ENCODE results near the gene ARHGAP22. TPM values are rescaled to one million over a fixed set of nuclear protein-coding genes. Genes with fewer than 3 reads are reported as not detected.

Gene ARHGAP22
- total and polyA plus RNA-seq, 2 donors: 5.5 to 8.5 TPM

DNA sequence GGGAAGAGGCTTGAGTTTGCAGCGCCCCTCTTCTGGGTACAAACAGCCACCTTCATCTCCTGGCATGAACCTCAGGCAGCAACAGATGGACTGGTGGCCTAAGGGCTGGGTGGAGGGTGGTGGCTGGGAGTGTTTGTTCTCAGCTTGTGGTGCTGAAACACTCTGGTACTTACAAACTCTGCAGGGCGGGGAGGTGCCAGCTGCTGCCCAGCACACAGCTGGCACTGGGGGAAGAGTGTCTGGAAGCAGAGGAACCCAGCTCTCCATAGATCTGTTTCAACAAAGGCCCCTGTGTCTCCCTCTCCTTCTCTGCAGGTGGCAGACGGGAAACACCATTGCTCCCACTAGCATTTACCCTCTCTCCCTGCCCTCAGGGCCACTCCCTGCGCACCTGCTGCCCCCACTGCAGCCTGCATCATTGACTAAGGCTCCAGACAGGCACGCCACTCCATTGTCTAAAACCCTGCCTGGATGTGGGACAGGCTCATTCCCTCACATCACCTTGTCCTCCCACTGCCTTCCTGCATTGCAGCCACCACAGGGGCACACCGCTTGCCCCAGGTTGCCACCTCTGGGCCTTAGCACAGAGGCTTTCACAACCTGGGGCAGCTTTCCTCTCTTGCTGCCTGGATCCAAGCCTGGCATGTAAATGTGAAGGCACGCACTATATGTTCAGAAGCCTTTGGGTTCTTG, 6.5 kb downstream of the ARHGAP22 start:
- H3K9me3 ChIP-seq (ENCODE audit: control insufficient read depth in 2 of 2, insufficient read depth in 1 of 2, low read length in 1 of 2): no peaks in the 10 kb centered on the region
- H3K4me3 ChIP-seq (ENCODE audit: low read length in 2 of 2): no peak overlapping the region
- no peaks in the 10 kb centered on the region for H3K4me1 ChIP-seq (ENCODE audit: control insufficient read depth in 2 of 2, insufficient read depth in 2 of 2, low read length in 2 of 2)
- no peak overlapping the region for H3K27ac ChIP-seq (ENCODE audit: low read depth in 1 of 2, low read length in 1 of 2)
- peaks cover 0 to 5% of the 10 kb centered on the region in 2 donors for H3K27me3 ChIP-seq (ENCODE audit: control insufficient read depth in 2 of 2, insufficient read depth in 1 of 2, low read length in 1 of 2)
- H3K36me3 ChIP-seq (ENCODE audit: control insufficient read depth in 2 of 2, insufficient read depth in 2 of 2, low read length in 1 of 2): no peaks in the 10 kb centered on the region
- no peak for DNase-seq (ENCODE audit: low read depth in 6 of 9, low spot score in 9 of 9)
- WGBS: 89% methylated on average over 7 of the region's 7 CpGs

DNA sequence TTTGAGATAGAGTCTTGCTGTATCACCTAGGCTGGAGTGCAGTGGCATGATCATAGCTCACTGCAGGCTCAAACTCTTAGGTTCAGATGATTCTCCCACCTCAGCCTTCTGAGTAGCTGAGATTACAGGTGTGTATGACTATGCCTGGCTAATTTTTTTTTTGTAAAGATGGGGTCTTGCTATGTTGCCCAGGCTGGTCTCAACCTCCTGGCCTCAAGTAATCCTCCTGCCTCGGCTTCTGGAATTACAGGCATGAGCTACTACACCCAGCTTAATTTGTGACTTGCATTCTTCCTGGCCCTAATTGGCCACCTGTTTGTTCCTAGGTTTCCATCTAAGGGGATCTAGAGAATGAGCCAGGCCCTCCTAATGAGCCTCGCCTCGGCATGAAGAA, 9.3 kb downstream of the ARHGAP22 start:
- Histone ChIP-seq H3K4me3 (ENCODE audit: low read length in 2 of 2) (no peak overlapping the region), H3K9me3 (ENCODE audit: control insufficient read depth in 2 of 2, insufficient read depth in 1 of 2, low read length in 1 of 2) (no peaks in the 10 kb centered on the region), H3K36me3 (ENCODE audit: control insufficient read depth in 2 of 2, insufficient read depth in 2 of 2, low read length in 1 of 2) (no peaks in the 10 kb centered on the region), H3K4me1 (ENCODE audit: control insufficient read depth in 2 of 2, insufficient read depth in 2 of 2, low read length in 2 of 2) (no peaks in the 10 kb centered on the region), H3K27ac (ENCODE audit: low read depth in 1 of 2, low read length in 1 of 2) (no peak overlapping the region), H3K27me3 (ENCODE audit: control insufficient read depth in 2 of 2, insufficient read depth in 1 of 2, low read length in 1 of 2) (no peaks in the 10 kb centered on the region)
- 98% methylated on average over 3 of the region's 3 CpGs for WGBS
- no peak for DNase-seq (ENCODE audit: low read depth in 6 of 9, low spot score in 9 of 9)

DNA sequence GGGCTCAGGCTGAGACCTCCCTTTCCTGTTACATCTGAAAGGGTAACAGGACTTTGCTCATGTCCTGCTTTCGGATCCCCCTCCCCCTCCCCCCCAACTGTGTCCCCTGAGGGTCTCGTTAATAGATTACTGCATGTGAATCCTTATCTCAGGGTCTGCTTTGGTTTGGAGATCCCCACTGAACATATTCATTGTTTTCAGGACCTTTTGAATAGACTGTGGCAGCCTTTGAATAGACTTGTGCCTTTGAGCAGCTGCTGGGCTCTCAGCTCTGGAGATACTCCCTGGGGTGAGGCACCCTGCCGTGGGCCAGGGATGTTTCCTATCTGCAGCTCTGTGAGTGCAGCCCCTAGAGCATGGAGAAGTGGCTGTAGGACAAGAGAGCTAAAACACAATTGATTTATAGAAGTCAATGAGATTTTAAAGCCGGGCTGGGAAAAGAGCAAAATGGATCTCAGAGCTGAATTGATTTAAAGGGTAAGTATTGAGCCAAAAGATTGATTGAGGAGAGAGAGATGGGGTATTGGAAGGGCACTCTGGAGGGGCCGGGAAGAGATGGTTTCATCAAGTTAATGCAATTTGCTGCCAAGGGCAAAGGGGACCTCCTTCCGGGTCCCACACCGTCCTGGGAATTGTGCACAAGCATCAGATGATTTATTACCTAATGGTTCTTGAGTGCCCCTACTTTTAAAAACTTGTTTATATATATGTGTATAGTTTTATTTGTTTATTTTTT, 9.9 kb downstream of the ARHGAP22 start:
- no peak overlapping the region for H3K27ac ChIP-seq (ENCODE audit: low read depth in 1 of 2, low read length in 1 of 2)
- DNase-seq (ENCODE audit: low read depth in 6 of 9, low spot score in 9 of 9): no peak
- no peaks in the 10 kb centered on the region for H3K27me3 ChIP-seq (ENCODE audit: control insufficient read depth in 2 of 2, insufficient read depth in 1 of 2, low read length in 1 of 2)
- 94% methylated on average over 7 of the region's 7 CpGs for WGBS
- H3K4me1 ChIP-seq (ENCODE audit: control insufficient read depth in 2 of 2, insufficient read depth in 2 of 2, low read length in 2 of 2): no peaks in the 10 kb centered on the region
- no peaks in the 10 kb centered on the region for H3K36me3 ChIP-seq (ENCODE audit: control insufficient read depth in 2 of 2, insufficient read depth in 2 of 2, low read length in 1 of 2)
- H3K9me3 ChIP-seq (ENCODE audit: control insufficient read depth in 2 of 2, insufficient read depth in 1 of 2, low read length in 1 of 2): no peaks in the 10 kb centered on the region
- H3K4me3 ChIP-seq (ENCODE audit: low read length in 2 of 2): no peak overlapping the region

DNA sequence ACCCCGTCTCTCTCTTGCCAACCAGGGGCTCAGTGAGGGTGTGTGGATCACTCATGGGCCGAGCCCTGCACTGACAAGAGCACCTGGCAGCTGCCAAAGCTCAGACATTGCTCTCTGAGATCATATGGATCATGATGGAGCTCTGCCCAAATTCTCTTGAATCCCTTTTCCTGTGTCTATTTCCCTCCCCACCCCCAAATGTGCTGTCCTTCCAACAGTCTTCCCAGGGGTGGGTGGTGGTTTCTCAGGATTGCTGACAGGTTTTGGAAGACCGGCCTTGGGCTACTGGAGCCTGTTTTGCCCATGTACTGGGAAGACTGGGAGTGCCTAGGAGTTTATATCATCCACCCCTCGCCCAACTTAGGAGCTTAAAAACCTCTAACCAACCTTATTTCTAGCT, 10.5 kb downstream of the ARHGAP22 start:
- H3K4me3 ChIP-seq (ENCODE audit: low read length in 2 of 2): no peak overlapping the region
- WGBS: 91% methylated on average over 4 of the region's 4 CpGs
- H3K4me1 ChIP-seq (ENCODE audit: control insufficient read depth in 2 of 2, insufficient read depth in 2 of 2, low read length in 2 of 2): no peaks in the 10 kb centered on the region
- no peaks in the 10 kb centered on the region for H3K27me3 ChIP-seq (ENCODE audit: control insufficient read depth in 2 of 2, insufficient read depth in 1 of 2, low read length in 1 of 2)
- H3K9me3 ChIP-seq (ENCODE audit: control insufficient read depth in 2 of 2, insufficient read depth in 1 of 2, low read length in 1 of 2): no peaks in the 10 kb centered on the region
- H3K27ac ChIP-seq (ENCODE audit: low read depth in 1 of 2, low read length in 1 of 2): no peak overlapping the region
- no peaks in the 10 kb centered on the region for H3K36me3 ChIP-seq (ENCODE audit: control insufficient read depth in 2 of 2, insufficient read depth in 2 of 2, low read length in 1 of 2)
- no peak for DNase-seq (ENCODE audit: low read depth in 6 of 9, low spot score in 9 of 9)

DNA sequence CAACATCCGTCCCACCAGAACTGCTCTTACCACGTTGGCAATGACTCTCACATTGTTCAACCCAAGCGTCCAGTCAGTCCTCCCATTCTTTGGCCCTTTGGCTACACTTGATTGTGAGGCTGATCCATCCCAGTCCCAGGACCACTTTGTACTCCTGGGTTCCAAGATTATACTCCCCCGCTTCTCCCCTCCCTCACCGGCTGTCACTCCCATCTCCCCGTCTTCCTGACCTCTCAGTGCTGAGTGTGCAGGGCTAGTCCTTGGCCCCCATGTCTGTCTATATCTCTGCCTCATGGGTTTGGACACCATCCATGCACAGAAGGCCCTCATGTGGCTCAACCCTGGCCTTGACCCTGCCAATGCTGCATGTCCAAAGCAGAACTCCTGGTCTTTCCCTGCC, 12.5 kb downstream of the ARHGAP22 start:
- no peak overlapping the region for H3K27ac ChIP-seq (ENCODE audit: low read depth in 1 of 2, low read length in 1 of 2)
- no peak for DNase-seq (ENCODE audit: low read depth in 6 of 9, low spot score in 9 of 9)
- H3K4me3 ChIP-seq (ENCODE audit: low read length in 2 of 2): no peak overlapping the region
- no peaks in the 10 kb centered on the region for H3K27me3 ChIP-seq (ENCODE audit: control insufficient read depth in 2 of 2, insufficient read depth in 1 of 2, low read length in 1 of 2)
- H3K36me3 ChIP-seq (ENCODE audit: control insufficient read depth in 2 of 2, insufficient read depth in 2 of 2, low read length in 1 of 2): no peaks in the 10 kb centered on the region
- no peaks in the 10 kb centered on the region for H3K4me1 ChIP-seq (ENCODE audit: control insufficient read depth in 2 of 2, insufficient read depth in 2 of 2, low read length in 2 of 2)
- 94% methylated on average over 6 of the region's 6 CpGs for WGBS
- no peaks in the 10 kb centered on the region for H3K9me3 ChIP-seq (ENCODE audit: control insufficient read depth in 2 of 2, insufficient read depth in 1 of 2, low read length in 1 of 2)

DNA sequence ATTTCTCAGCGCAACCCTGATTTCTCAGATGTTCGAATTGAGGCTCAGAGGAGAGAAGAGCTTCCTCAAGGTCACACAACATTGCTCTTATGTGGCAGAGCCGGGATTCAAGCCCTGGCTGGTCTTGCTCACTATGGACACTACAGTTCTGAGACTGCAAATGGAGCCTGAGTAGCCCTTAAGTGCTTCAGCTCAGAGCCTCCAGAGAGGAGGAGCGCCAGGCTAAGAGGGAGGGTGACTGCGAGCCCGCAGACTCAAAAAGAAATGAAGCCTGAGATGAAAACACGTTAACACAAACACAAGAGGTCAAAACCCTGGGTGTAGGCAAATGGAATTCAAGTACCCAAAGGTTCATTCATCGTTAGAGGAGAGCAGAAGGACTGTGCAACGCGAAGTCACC, 13.9 kb downstream of the ARHGAP22 start:
- no peak for DNase-seq (ENCODE audit: low read depth in 6 of 9, low spot score in 9 of 9)
- Histone ChIP-seq H3K9me3 (ENCODE audit: control insufficient read depth in 2 of 2, insufficient read depth in 1 of 2, low read length in 1 of 2) (no peaks in the 10 kb centered on the region), H3K4me3 (ENCODE audit: low read length in 2 of 2) (no peak overlapping the region), H3K4me1 (ENCODE audit: control insufficient read depth in 2 of 2, insufficient read depth in 2 of 2, low read length in 2 of 2) (no peaks in the 10 kb centered on the region), H3K36me3 (ENCODE audit: control insufficient read depth in 2 of 2, insufficient read depth in 2 of 2, low read length in 1 of 2) (no peaks in the 10 kb centered on the region), H3K27me3 (ENCODE audit: control insufficient read depth in 2 of 2, insufficient read depth in 1 of 2, low read length in 1 of 2) (no peaks in the 10 kb centered on the region), H3K27ac (ENCODE audit: low read depth in 1 of 2, low read length in 1 of 2) (no peak overlapping the region)
- WGBS: 98% methylated on average over 10 of the region's 10 CpGs

DNA sequence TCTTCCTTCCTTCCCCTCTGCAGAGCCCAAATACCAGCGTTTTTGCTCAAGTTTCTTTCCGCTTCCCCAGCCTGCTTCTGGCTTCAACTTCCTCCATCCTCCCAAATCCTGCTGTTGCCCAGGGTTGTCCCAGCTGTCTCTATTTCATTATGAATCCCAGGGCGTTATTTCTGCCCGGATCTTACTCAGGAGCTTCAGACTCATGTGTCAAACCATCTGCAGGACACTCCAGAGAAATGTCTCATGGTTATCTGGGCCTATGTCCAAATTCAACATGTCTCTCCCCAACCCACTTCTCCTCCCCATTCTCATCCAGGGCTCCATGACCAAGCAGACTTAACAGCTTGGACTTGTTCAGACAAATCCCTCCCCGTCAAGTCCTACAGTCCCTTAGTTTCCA, 15.6 kb downstream of the ARHGAP22 start:
- Histone ChIP-seq H3K36me3 (ENCODE audit: control insufficient read depth in 2 of 2, insufficient read depth in 2 of 2, low read length in 1 of 2) (no peaks in the 10 kb centered on the region), H3K27ac (ENCODE audit: low read depth in 1 of 2, low read length in 1 of 2) (no peak overlapping the region), H3K27me3 (ENCODE audit: control insufficient read depth in 2 of 2, insufficient read depth in 1 of 2, low read length in 1 of 2) (no peaks in the 10 kb centered on the region), H3K4me1 (ENCODE audit: control insufficient read depth in 2 of 2, insufficient read depth in 2 of 2, low read length in 2 of 2) (no peaks in the 10 kb centered on the region), H3K4me3 (ENCODE audit: low read length in 2 of 2) (no peak overlapping the region), H3K9me3 (ENCODE audit: control insufficient read depth in 2 of 2, insufficient read depth in 1 of 2, low read length in 1 of 2) (peaks cover 0 to 8% of the 10 kb centered on the region in 2 donors)
- DNase-seq (ENCODE audit: low read depth in 6 of 9, low spot score in 9 of 9): no peak
- WGBS: 86% methylated on average over 5 of the region's 5 CpGs

GRCh38 chr10:48587819-48588218, 17.1 kb downstream of the ARHGAP22 start:
- Histone ChIP-seq H3K4me3 (ENCODE audit: low read length in 2 of 2) (no peak overlapping the region), H3K27ac (ENCODE audit: low read depth in 1 of 2, low read length in 1 of 2) (no peak overlapping the region), H3K9me3 (ENCODE audit: control insufficient read depth in 2 of 2, insufficient read depth in 1 of 2, low read length in 1 of 2) (peaks cover 0 to 8% of the 10 kb centered on the region in 2 donors), H3K4me1 (ENCODE audit: control insufficient read depth in 2 of 2, insufficient read depth in 2 of 2, low read length in 2 of 2) (no peaks in the 10 kb centered on the region), H3K36me3 (ENCODE audit: control insufficient read depth in 2 of 2, insufficient read depth in 2 of 2, low read length in 1 of 2) (no peaks in the 10 kb centered on the region), H3K27me3 (ENCODE audit: control insufficient read depth in 2 of 2, insufficient read depth in 1 of 2, low read length in 1 of 2) (no peaks in the 10 kb centered on the region)
- 95% methylated on average over 3 of the region's 3 CpGs for WGBS
- DNase-seq (ENCODE audit: low read depth in 6 of 9, low spot score in 9 of 9): no peak

GRCh38 chr10:48587101-48587500, 17.8 kb downstream of the ARHGAP22 start:
- DNase-seq (ENCODE audit: low read depth in 6 of 9, low spot score in 9 of 9): no peak
- WGBS: 88% methylated on average over 2 of the region's 2 CpGs

More at GRCh38 chr10:48587101-48587500, 17.8 kb downstream of the ARHGAP22 start:
- peaks cover 0 to 8% of the 10 kb centered on the region in 2 donors for H3K9me3 ChIP-seq (ENCODE audit: control insufficient read depth in 2 of 2, insufficient read depth in 1 of 2, low read length in 1 of 2)
- no peak overlapping the region for H3K4me3 ChIP-seq (ENCODE audit: low read length in 2 of 2)
- H3K27ac ChIP-seq (ENCODE audit: low read depth in 1 of 2, low read length in 1 of 2): no peak overlapping the region
- no peaks in the 10 kb centered on the region for H3K27me3 ChIP-seq (ENCODE audit: control insufficient read depth in 2 of 2, insufficient read depth in 1 of 2, low read length in 1 of 2)
- H3K36me3 ChIP-seq (ENCODE audit: control insufficient read depth in 2 of 2, insufficient read depth in 2 of 2, low read length in 1 of 2): no peaks in the 10 kb centered on the region
- no peaks in the 10 kb centered on the region for H3K4me1 ChIP-seq (ENCODE audit: control insufficient read depth in 2 of 2, insufficient read depth in 2 of 2, low read length in 2 of 2)
